Testis (tissue), 3 donors: ENCODE measurements around the gene TMEM151A. TPM values are rescaled to one million over a fixed set of nuclear protein-coding genes. Genes with fewer than 3 reads are reported as not detected.
A peak's percentile ranks its signal among the peaks of the same experiment; 100 is the strongest.

ENCODE experiments used
- DNase-seq: peaks from one replicate; pipeline ENCODE4 v3.0.0-alpha.2; 2019
- H3K27ac ChIP-seq, 2 donors: fragments of 200-600 bp; sonication (generic); one replicate each; pipeline ENCODE4 v1.5.1; 2019
- H3K27me3 ChIP-seq: fragments of 200-600 bp; sonication (generic); one replicate; pipeline ENCODE4 v1.5.1; 2019
- H3K36me3 ChIP-seq: fragments of 200-600 bp; sonication (generic); one replicate; pipeline ENCODE4 v1.5.1; 2017; ENCODE audit warnings: low read depth; ENCODE audit errors: missing control alignments
- H3K4me1 ChIP-seq: fragments of 200-600 bp; sonication (generic); one replicate; pipeline ENCODE4 v1.5.1; 2019
- H3K4me3 ChIP-seq, 2 donors: fragments of 200-600 bp; sonication (generic); one replicate each; pipeline ENCODE4 v1.5.1; 2017 to 2019
- H3K9me3 ChIP-seq: fragments of 200-600 bp; sonication (generic); one replicate; pipeline ENCODE4 v1.5.1; 2017
- POLR2A ChIP-seq: fragments of 450-650 bp; IDR thresholded peaks from one replicate; pipeline ENCODE4 v1.6.1; 2017; ENCODE audit warnings: antibody characterized with exemption, mild to moderate bottlenecking, moderate library complexity
- WGBS, 2 donors: methylation state at CpG; one replicate each; pipeline ENCODE4 v1.1.5; 2018; 5-methylcytosine and 5-hydroxymethylcytosine counted together
- intact Hi-C: fragments of 100-400 bp; cut with DNase I; formaldehyde crosslinking; loops from one replicate; pipeline ENCODE4 v1.15.1; 2023; ENCODE audit warnings: low total_unique reads
- polyA plus RNA-seq: library from polyadenylated mRNA; stranded (reverse); fragments of 350-450 nt; fragmentation: Illumina TruSeq; extraction: RNeasy Lipid Tissue Mini Kit (QIAGEN cat#74804); gene quantifications from one replicate; pipeline ENCODE4 v1.2.3, GENCODE V29; 2014; ENCODE audit warnings: low read depth, low replicate concordance; ENCODE audit not compliant: insufficient read depth
- total RNA-seq, 2 donors: library from RNA; depleted of rRNA; stranded (reverse); fragments of >200 nt; gene quantifications; one replicate each; pipeline ENCODE4 v1.2.3, GENCODE V29; 2016
- TF ChIP-seq, protein P1 (sequence below), 3 experiments: fragments of 450-650 bp in 2 of 3; fragments of 200-600 bp in 1 of 3; sonication (generic) in 1 of 3; IDR thresholded peaks; one replicate each; pipeline ENCODE4 v1.5.1; 2016 to 2019; ENCODE audit warnings: antibody characterized with exemption in 3 of 3, mild to moderate bottlenecking in 2 of 3, moderate library complexity in 1 of 3

TMEM151A gene
- total and polyA plus RNA-seq, 3 donors from 2014 or later: 0.90 to 1.7 (median 1.4) TPM

- TF ChIP-seq, protein P1, sequence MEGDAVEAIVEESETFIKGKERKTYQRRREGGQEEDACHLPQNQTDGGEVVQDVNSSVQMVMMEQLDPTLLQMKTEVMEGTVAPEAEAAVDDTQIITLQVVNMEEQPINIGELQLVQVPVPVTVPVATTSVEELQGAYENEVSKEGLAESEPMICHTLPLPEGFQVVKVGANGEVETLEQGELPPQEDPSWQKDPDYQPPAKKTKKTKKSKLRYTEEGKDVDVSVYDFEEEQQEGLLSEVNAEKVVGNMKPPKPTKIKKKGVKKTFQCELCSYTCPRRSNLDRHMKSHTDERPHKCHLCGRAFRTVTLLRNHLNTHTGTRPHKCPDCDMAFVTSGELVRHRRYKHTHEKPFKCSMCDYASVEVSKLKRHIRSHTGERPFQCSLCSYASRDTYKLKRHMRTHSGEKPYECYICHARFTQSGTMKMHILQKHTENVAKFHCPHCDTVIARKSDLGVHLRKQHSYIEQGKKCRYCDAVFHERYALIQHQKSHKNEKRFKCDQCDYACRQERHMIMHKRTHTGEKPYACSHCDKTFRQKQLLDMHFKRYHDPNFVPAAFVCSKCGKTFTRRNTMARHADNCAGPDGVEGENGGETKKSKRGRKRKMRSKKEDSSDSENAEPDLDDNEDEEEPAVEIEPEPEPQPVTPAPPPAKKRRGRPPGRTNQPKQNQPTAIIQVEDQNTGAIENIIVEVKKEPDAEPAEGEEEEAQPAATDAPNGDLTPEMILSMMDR (IDR thresholded peaks at IDR 0.05): no peak
- no peak for TF ChIP-seq POLR2A
- H3K4me3 ChIP-seq: no peak overlapping the region
- no peaks in the 10 kb centered on the region for H3K27me3 ChIP-seq
- intact Hi-C loops: no loop called here
- H3K27ac ChIP-seq: no peak overlapping the region
- no peaks in the 10 kb centered on the region for H3K9me3 ChIP-seq
- no peaks in the 10 kb centered on the region for H3K4me1 ChIP-seq
- no peaks in the 10 kb centered on the region for H3K36me3 ChIP-seq
- DNase-seq: no peak
- WGBS, 2 donors: 18 to 27% methylated on average over 13 to 20 of the region's 20 CpGs
These were observed 9.8 kb upstream of the TMEM151A start for GRCh38 chr11:66281776-66282467.

GRCh38 chr11:66282468-66283455 is 8.9 kb upstream of the TMEM151A start:
- intact Hi-C loops: no loop called here
- no peaks in the 10 kb centered on the region for H3K27me3 ChIP-seq
- H3K4me1 ChIP-seq: peaks cover 5% of the 10 kb centered on the region
- H3K4me3 ChIP-seq: no peak overlapping the region
- no peaks in the 10 kb centered on the region for H3K9me3 ChIP-seq
- no peaks in the 10 kb centered on the region for H3K36me3 ChIP-seq
- TF ChIP-seq, protein P1 (IDR thresholded peaks at IDR 0.05): peak; percentile 99 to 100 (median 100)
- TF ChIP-seq POLR2A: no peak
- H3K27ac ChIP-seq: no peak overlapping the region
- WGBS, 2 donors: 13 to 38% methylated on average over 10 to 35 of the region's 35 CpGs
- peak; percentile 99 for DNase-seq

DNA sequence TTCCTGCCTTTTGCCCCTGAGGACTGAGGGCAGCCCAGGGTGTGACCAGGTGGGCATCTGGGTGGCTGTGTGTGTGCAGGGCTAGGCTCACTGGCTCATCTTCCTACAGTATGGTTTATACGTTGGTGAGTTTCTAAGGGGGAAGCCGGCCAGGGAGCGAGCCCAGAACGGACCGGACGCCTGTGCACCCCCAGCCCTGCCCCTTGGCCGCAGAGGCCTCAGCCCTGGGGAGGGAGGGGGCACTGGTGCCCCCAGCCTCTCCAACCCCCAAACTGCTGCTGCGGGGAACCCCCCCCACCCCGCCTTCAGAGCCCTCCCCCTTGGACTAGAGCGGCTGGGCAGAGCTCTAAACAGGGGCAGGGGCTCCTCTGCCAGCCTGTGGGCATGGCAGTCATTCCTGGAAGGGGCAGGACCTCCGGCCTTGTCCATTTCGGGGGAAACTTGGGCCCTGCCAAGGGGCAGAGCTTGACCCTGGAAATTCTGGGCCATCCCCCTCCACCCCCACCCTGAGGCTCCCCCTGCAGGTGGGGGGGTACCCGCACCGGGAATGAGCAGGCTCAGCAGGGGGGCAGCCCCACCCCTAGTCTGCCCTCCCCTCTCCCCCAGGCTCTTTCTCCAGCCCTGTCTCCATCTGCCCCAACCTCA is 8.1 kb upstream of the TMEM151A start:
- DNase-seq: no peak
- Histone ChIP-seq H3K27ac (no peak overlapping the region), H3K4me1 (peaks cover 11% of the 10 kb centered on the region), H3K9me3 (no peaks in the 10 kb centered on the region), H3K27me3 (no peaks in the 10 kb centered on the region), H3K36me3 (no peaks in the 10 kb centered on the region), H3K4me3 (no peak overlapping the region)
- TF ChIP-seq, protein P1 (IDR thresholded peaks at IDR 0.05): no peak
- TF ChIP-seq POLR2A: no peak
- intact Hi-C loops: no loop called here
- WGBS, 2 donors: 78 to 87% methylated on average over 9 to 13 of the region's 14 CpGs

GRCh38 chr11:66284526-66285078 is 7.1 kb upstream of the TMEM151A start:
- TF ChIP-seq POLR2A: no peak
- TF ChIP-seq, protein P1 (IDR thresholded peaks at IDR 0.05): no peak
- H3K36me3 ChIP-seq: no peaks in the 10 kb centered on the region
- no peak overlapping the region for H3K27ac ChIP-seq
- DNase-seq: no peak
- H3K9me3 ChIP-seq: no peaks in the 10 kb centered on the region
- no peaks in the 10 kb centered on the region for H3K27me3 ChIP-seq
- WGBS, 2 donors: 95 to 96% methylated on average over 8 to 16 of the region's 16 CpGs
- H3K4me1 ChIP-seq: peaks cover 11% of the 10 kb centered on the region
- intact Hi-C loops: no loop called here
- no peak overlapping the region for H3K4me3 ChIP-seq
